GM21526 (cell line): ENCODE results near the gene LDLRAD1.
"Not testable (repeated sequence)": the region's sequence is repeated elsewhere in the genome, so short reads cannot be mapped to it uniquely, and the experiment has no call there.

Source experiments
- ATAC-seq: cut with Tn5 transposase; IDR thresholded peaks from one replicate; pipeline ENCODE4 v1.9.1; 2021; ENCODE audit warnings: moderate library complexity; ENCODE audit not compliant: unreplicated experiment, low FRiP score

LDLRAD1 gene

GRCh38 chr1:54018635-54019034, 649 bp upstream of the LDLRAD1 start:
- no peak for ATAC-seq

- no peak for ATAC-seq
These were observed 1.4 kb downstream of the LDLRAD1 start for GRCh38 chr1:54016343-54017282.

GRCh38 chr1:54014009-54014629, 3.9 kb downstream of the LDLRAD1 start:
- ATAC-seq = no peak

- ATAC-seq = no peak
These were observed 4.5 kb downstream of the LDLRAD1 start for GRCh38 chr1:54013393-54014008.

- no peak for ATAC-seq
These were observed 5.1 kb downstream of the LDLRAD1 start for GRCh38 chr1:54012863-54013262.

- no peak for ATAC-seq
These were observed 6.0 kb downstream of the LDLRAD1 start for GRCh38 chr1:54012008-54012325.

- ATAC-seq = no peak
These were observed 6.5 kb downstream of the LDLRAD1 start for GRCh38 chr1:54011316-54012007.

- ATAC-seq = no peak
These were observed 7.4 kb downstream of the LDLRAD1 start for GRCh38 chr1:54010415-54011117.

- ATAC-seq = no peak
These were observed 8.6 kb downstream of the LDLRAD1 start for GRCh38 chr1:54009406-54009805.

GRCh38 chr1:54008876-54009275, 9.1 kb downstream of the LDLRAD1 start:
- ATAC-seq = no peak

GRCh38 chr1:54007613-54008012, 10.4 kb downstream of the LDLRAD1 start:
- ATAC-seq = no peak

GRCh38 chr1:54006508-54006907, 11.5 kb downstream of the LDLRAD1 start:
- no peak for ATAC-seq

GRCh38 chr1:54004481-54005049, 13.4 kb downstream of the LDLRAD1 start:
- no peak for ATAC-seq

GRCh38 chr1:54003750-54004480, 14.1 kb downstream of the LDLRAD1 start:
- not testable (repeated sequence) for ATAC-seq

GRCh38 chr1:54003249-54003646, 14.7 kb downstream of the LDLRAD1 start:
- ATAC-seq = no peak

GRCh38 chr1:54002544-54003248, 15.3 kb downstream of the LDLRAD1 start:
- no peak for ATAC-seq

GRCh38 chr1:54001591-54001990, 16.4 kb downstream of the LDLRAD1 start:
- no peak for ATAC-seq

GRCh38 chr1:53999920-54000319, 18.1 kb downstream of the LDLRAD1 start:
- no peak for ATAC-seq

- no peak for ATAC-seq
These were observed 19.8 kb downstream of the LDLRAD1 start for GRCh38 chr1:53998223-53998622.
